Type B pancreatic cell (in vitro differentiated cells): ENCODE measurements around the gene RFPL4AL1. TPM values are rescaled to one million over a fixed set of nuclear protein-coding genes. Genes with fewer than 3 reads are reported as not detected.

Source experiments
- DNase-seq: peaks from one replicate; pipeline ENCODE4 v3.0.0; 2021; ENCODE audit warnings: mixed read lengths; ENCODE audit not compliant: unreplicated experiment; ENCODE audit errors: extremely low spot score
- H3K27ac Mint-ChIP-seq: 2 replicates; pipeline ENCODE4 v1.8.0; 2021; ENCODE audit warnings: mild to moderate bottlenecking, mixed read lengths
- H3K27me3 Mint-ChIP-seq: 2 replicates; pipeline ENCODE4 v1.8.0; 2021; ENCODE audit warnings: mixed read lengths
- H3K36me3 Mint-ChIP-seq: 2 replicates; pipeline ENCODE4 v1.8.0; 2021; ENCODE audit warnings: mixed read lengths
- H3K4me1 Mint-ChIP-seq: one replicate; pipeline ENCODE4 v1.8.0; 2021; ENCODE audit warnings: mixed read lengths; ENCODE audit not compliant: unreplicated experiment
- H3K4me3 Mint-ChIP-seq: 2 replicates; pipeline ENCODE4 v1.8.0; 2021; ENCODE audit warnings: mild to moderate bottlenecking, mixed read lengths
- H3K9me3 Mint-ChIP-seq: 2 replicates; pipeline ENCODE4 v1.8.0; 2021; ENCODE audit warnings: mixed read lengths
- CTCF ChIP-seq: fragments of 200-600 bp; sonication (generic); conservative IDR thresholded peaks from 2 replicates; pipeline ENCODE4 v1.5.0; 2021; ENCODE audit warnings: antibody characterized with exemption, mild to moderate bottlenecking
- total RNA-seq: library from RNA; stranded (reverse); gene quantifications from 2 replicates; pipeline ENCODE4 v1.2.1, GENCODE V29; 2021; ENCODE audit warnings: low replicate concordance

The RFPL4AL1 gene
- total RNA-seq, 1 donor from 2014 or later = not detected

DNA sequence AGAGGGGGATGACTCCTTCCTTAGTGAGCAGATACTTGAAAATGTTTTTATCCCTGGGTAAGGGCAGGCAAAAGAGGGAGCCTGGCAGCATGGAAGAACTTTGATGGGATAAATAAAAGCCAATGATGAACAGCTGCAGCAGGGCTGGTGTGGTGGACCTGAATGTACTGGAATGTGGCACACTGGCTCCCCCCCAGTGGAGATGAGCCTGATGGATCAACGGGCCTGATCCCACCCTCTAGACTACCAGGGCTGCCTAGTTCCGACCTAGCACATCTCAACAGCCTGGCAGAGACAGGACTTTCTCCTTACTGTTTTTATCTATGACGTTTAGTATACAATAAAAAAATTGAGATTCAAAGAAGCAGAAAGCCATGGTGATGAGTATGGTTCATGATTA lies 42.4 kb downstream of the RFPL4AL1 start:
- Mint-ChIP-seq H3K9me3 (no peaks in the 10 kb centered on the region), H3K36me3 (no peaks in the 10 kb centered on the region), H3K27ac (no peak overlapping the region), H3K4me1 (no peaks in the 10 kb centered on the region), H3K27me3 (no peaks in the 10 kb centered on the region), H3K4me3 (no peak overlapping the region)
- no peak for DNase-seq
- no peak for TF ChIP-seq CTCF

DNA sequence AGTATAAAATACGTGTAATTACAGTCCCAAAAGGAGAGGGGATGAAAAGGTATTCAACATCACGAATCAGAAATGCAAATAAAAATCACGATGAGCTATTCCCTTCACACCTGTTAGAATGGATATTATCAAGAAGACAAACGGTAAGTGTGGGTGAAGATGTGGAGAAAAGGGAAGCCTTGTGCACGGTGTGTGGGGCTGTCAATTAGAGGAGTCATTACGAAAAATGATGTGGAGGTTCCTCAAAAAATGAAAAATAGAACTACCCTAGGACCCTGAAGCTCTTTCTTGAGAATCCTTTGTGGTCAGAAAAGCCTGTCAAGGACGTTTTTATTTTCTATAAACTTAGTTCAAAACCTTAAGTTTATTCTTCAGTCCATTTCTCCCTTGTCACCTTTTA lies 43.5 kb downstream of the RFPL4AL1 start:
- Mint-ChIP-seq H3K36me3 (no peaks in the 10 kb centered on the region), H3K27ac (no peak overlapping the region), H3K9me3 (peaks cover 4% of the 10 kb centered on the region), H3K4me1 (no peaks in the 10 kb centered on the region), H3K27me3 (no peaks in the 10 kb centered on the region), H3K4me3 (no peak overlapping the region)
- DNase-seq = no peak
- TF ChIP-seq CTCF = no peak

DNA sequence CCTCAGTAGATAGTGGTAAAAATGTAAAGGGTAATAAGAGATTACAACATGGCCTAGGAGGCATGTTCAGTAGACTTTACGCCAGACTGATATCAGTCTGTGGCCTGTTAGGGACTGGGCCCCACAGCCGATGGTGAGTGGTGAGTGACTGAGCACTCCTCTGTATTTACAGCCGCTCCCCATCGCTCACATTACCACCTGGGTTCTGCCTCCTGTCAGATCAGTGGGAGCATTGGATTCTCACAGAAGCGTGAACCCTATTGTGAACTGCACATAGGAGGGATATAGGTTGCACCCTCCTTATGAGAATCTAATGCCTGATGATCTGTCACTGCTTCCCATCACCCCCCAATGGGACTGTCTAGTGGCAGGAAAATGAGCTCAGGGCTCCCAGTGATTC lies 45.0 kb downstream of the RFPL4AL1 start:
- no peak for TF ChIP-seq CTCF
- no peak overlapping the region for H3K4me3 Mint-ChIP-seq
- H3K27me3 Mint-ChIP-seq = no peaks in the 10 kb centered on the region
- DNase-seq = no peak
- no peak overlapping the region for H3K27ac Mint-ChIP-seq
- no peaks in the 10 kb centered on the region for H3K4me1 Mint-ChIP-seq
- peaks cover 12% of the 10 kb centered on the region for H3K9me3 Mint-ChIP-seq
- no peaks in the 10 kb centered on the region for H3K36me3 Mint-ChIP-seq

- no peak for DNase-seq
- Mint-ChIP-seq H3K36me3 (no peaks in the 10 kb centered on the region), H3K4me1 (no peaks in the 10 kb centered on the region), H3K27ac (no peak overlapping the region), H3K27me3 (no peaks in the 10 kb centered on the region), H3K4me3 (no peak overlapping the region), H3K9me3 (peaks cover 17% of the 10 kb centered on the region)
- TF ChIP-seq CTCF = no peak
Measured at GRCh38 chr19:55820037-55820436, 51.1 kb downstream of the RFPL4AL1 start.

Other genes starting within 250 kb of the RFPL4AL1 start
- gene SBK2, start 232.0 kb upstream of the RFPL4AL1 start, total RNA-seq = 0.75 TPM in 1 of 2 replicates, not detected in the other
- 0.24 and 0.36 TPM in 2 replicates for gene SBK3, start 223.6 kb upstream of the RFPL4AL1 start, total RNA-seq
- 21.1 and 23.9 TPM in 2 replicates for gene ZNF579, start 188.3 kb upstream of the RFPL4AL1 start, total RNA-seq
- gene FIZ1, start 169.6 kb upstream of the RFPL4AL1 start, total RNA-seq = 18.4 and 22.4 TPM in 2 replicates
- gene ZNF524, start 168.8 kb upstream of the RFPL4AL1 start, total RNA-seq = 13.6 and 23.9 TPM in 2 replicates
- 14.6 and 16.2 TPM in 2 replicates for gene ZNF865, start 163.5 kb upstream of the RFPL4AL1 start, total RNA-seq
- 9.4 and 9.6 TPM in 2 replicates for gene ZNF784, start 144.6 kb upstream of the RFPL4AL1 start, total RNA-seq
- 28.5 and 37.4 TPM in 2 replicates for gene ZNF580, start 128.1 kb upstream of the RFPL4AL1 start, total RNA-seq
- gene ZNF581, start 125.5 kb upstream of the RFPL4AL1 start, total RNA-seq = 41.3 and 43.1 TPM in 2 replicates
- gene CCDC106, start 120.9 kb upstream of the RFPL4AL1 start, total RNA-seq = 16.1 and 18.1 TPM in 2 replicates
- 170 and 232 TPM in 2 replicates for gene U2AF2, start 114.1 kb upstream of the RFPL4AL1 start, total RNA-seq
- gene EPN1, start 93.9 kb upstream of the RFPL4AL1 start, total RNA-seq = 121 and 127 TPM in 2 replicates
- gene NLRP9, start 30.7 kb upstream of the RFPL4AL1 start, total RNA-seq = not detected in 2 replicates
- not detected in 2 replicates for gene RFPL4A, start 10.0 kb upstream of the RFPL4AL1 start, total RNA-seq
- not detected in 2 replicates for gene NLRP11, start 62.9 kb downstream of the RFPL4AL1 start, total RNA-seq
- gene NLRP4, start 67.4 kb downstream of the RFPL4AL1 start, total RNA-seq = not detected in 2 replicates
- not detected in 2 replicates for gene NLRP13, start 163.2 kb downstream of the RFPL4AL1 start, total RNA-seq
- gene NLRP8, start 178.7 kb downstream of the RFPL4AL1 start, total RNA-seq = not detected in 2 replicates
- not detected in 2 replicates for gene NLRP5, start 217.7 kb downstream of the RFPL4AL1 start, total RNA-seq